Stimulated activated CD4-positive, alpha-beta T cell treated with anti-CD3 and anti-CD28 coated beads, Interleukin-4, amount 100 ng/mL, for 48 hours (primary cell): ENCODE results near the gene COX10.
"Not testable (repeated sequence)": the region's sequence is repeated elsewhere in the genome, so short reads cannot be mapped to it uniquely, and the experiment has no call there.

Experiments used
- DNase-seq, 2 donors: peaks; one replicate each; pipeline ENCODE4 v3.0.0-alpha.2; 2020; ENCODE audit warnings: low read depth in 2 of 2

COX10 gene

GRCh38 chr17:14204546-14204945, 135.2 kb downstream of the COX10 start:
- DNase-seq: no peak

- DNase-seq: no peak
These were observed 136.1 kb downstream of the COX10 start for GRCh38 chr17:14205380-14205779.

- DNase-seq: peak in 1 of 2 donors; percentile 34
These were observed 136.7 kb downstream of the COX10 start for GRCh38 chr17:14205992-14206461.

GRCh38 chr17:14206891-14207290, 137.6 kb downstream of the COX10 start:
- no peak for DNase-seq

- no peak for DNase-seq
These were observed 138.5 kb downstream of the COX10 start for GRCh38 chr17:14207791-14208190.

- DNase-seq: no peak
These were observed 139.9 kb downstream of the COX10 start for GRCh38 chr17:14209215-14209614.

- DNase-seq: no peak
These were observed 141.9 kb downstream of the COX10 start for GRCh38 chr17:14211246-14211645.

- peak in 1 of 2 donors; percentile 32 for DNase-seq
These were observed 142.5 kb downstream of the COX10 start for GRCh38 chr17:14211801-14212200.

- DNase-seq: no peak
These were observed 143.1 kb downstream of the COX10 start for GRCh38 chr17:14212401-14212800.

GRCh38 chr17:14214271-14214670, 145.0 kb downstream of the COX10 start:
- no peak for DNase-seq

GRCh38 chr17:14222611-14223010, 153.3 kb downstream of the COX10 start:
- no peak for DNase-seq

- DNase-seq: no peak
These were observed 156.1 kb downstream of the COX10 start for GRCh38 chr17:14225254-14225980.

GRCh38 chr17:14227052-14227451, 157.7 kb downstream of the COX10 start:
- no peak for DNase-seq

- DNase-seq: no peak
These were observed 159.6 kb downstream of the COX10 start for GRCh38 chr17:14228903-14229302.

- DNase-seq: not testable (repeated sequence)
These were observed 161.9 kb downstream of the COX10 start for GRCh38 chr17:14231187-14231586.

GRCh38 chr17:14235047-14235446, 165.7 kb downstream of the COX10 start:
- not testable (repeated sequence) for DNase-seq

- DNase-seq: not testable (repeated sequence)
These were observed 166.7 kb downstream of the COX10 start for GRCh38 chr17:14236032-14236431.

GRCh38 chr17:14236762-14237161, 167.5 kb downstream of the COX10 start, which contains the start of gene CDRT15:
TSS of gene CDRT15 (minus strand) at chr17:14236862. CDS start at chr17:14236833, 29 bp downstream.
- not testable (repeated sequence) for DNase-seq

- not testable (repeated sequence) for DNase-seq
These were observed 170.0 kb downstream of the COX10 start for GRCh38 chr17:14239271-14239670.

GRCh38 chr17:14245002-14245401, 175.7 kb downstream of the COX10 start:
- no peak for DNase-seq

- DNase-seq: no peak
These were observed 176.3 kb downstream of the COX10 start for GRCh38 chr17:14245629-14246028.
